Hepatocyte (in vitro differentiated cells): ENCODE data around the gene RBP7. TPM values are rescaled to one million over a fixed set of nuclear protein-coding genes. Genes with fewer than 3 reads are reported as not detected.
"Not testable (repeated sequence)": the region's sequence is repeated elsewhere in the genome, so short reads cannot be mapped to it uniquely, and the experiment has no call there.

Experiments used
- DNase-seq: peaks from one replicate; pipeline ENCODE4 v3.0.0-alpha.2; 2016; ENCODE audit warnings: low spot score
- H2AFZ ChIP-seq: fragments of 200-600 bp; sonication (generic); 2 replicates; pipeline ENCODE4 v1.6.0; 2016; ENCODE audit warnings: antibody characterized with exemption, mild to moderate bottlenecking
- H3K27ac ChIP-seq: fragments of 200-600 bp; sonication (generic); 2 replicates; pipeline ENCODE4 v1.5.1; 2016; ENCODE audit warnings: mild to moderate bottlenecking
- H3K27me3 ChIP-seq: fragments of 200-600 bp; sonication (generic); 2 replicates; pipeline ENCODE4 v1.6.1; 2016
- H3K36me3 ChIP-seq: fragments of 200-600 bp; sonication (generic); replicated peaks from 2 replicates; pipeline ENCODE4 v1.5.1; 2016; ENCODE audit warnings: low read depth; ENCODE audit not compliant: insufficient read depth
- H3K4me1 ChIP-seq: fragments of 200-600 bp; sonication (generic); 2 replicates; pipeline ENCODE4 v1.5.1; 2016; ENCODE audit warnings: mild to moderate bottlenecking, moderate library complexity; ENCODE audit not compliant: insufficient read depth
- H3K4me2 ChIP-seq: fragments of 200-600 bp; sonication (generic); 2 replicates; pipeline ENCODE4 v1.6.0; 2016
- H3K4me3 ChIP-seq: fragments of 200-600 bp; sonication (generic); 2 replicates; pipeline ENCODE4 v1.5.1; 2016; ENCODE audit warnings: mild to moderate bottlenecking
- H3K79me2 ChIP-seq: fragments of 200-600 bp; sonication (generic); 2 replicates; pipeline ENCODE4 v1.6.0; 2017; ENCODE audit warnings: mild to moderate bottlenecking
- H3K9me2 ChIP-seq: fragments of 200-600 bp; sonication (generic); replicated peaks from 2 replicates; pipeline ENCODE4 v1.6.0; 2017; ENCODE audit warnings: mild to moderate bottlenecking; ENCODE audit not compliant: insufficient read depth
- H3K9me3 ChIP-seq: fragments of 200-600 bp; sonication (generic); 2 replicates; pipeline ENCODE4 v1.5.1; 2016; ENCODE audit warnings: low read depth, mild to moderate bottlenecking
- H4K20me1 ChIP-seq: fragments of 200-600 bp; sonication (generic); 2 replicates; pipeline ENCODE4 v1.6.0; 2016; ENCODE audit warnings: mild to moderate bottlenecking; ENCODE audit not compliant: insufficient read depth, poor library complexity, severe bottlenecking
- EZH2 ChIP-seq: fragments of 200-600 bp; sonication (generic); IDR thresholded peaks from 2 replicates; pipeline ENCODE4 v1.6.1; 2016; ENCODE audit warnings: antibody characterized with exemption, mild to moderate bottlenecking, borderline replicate concordance
- EZH2phosphoT487 ChIP-seq: fragments of 200-600 bp; sonication (generic); IDR thresholded peaks from one replicate; pipeline ENCODE4 v1.6.1; 2018; ENCODE audit warnings: antibody characterized with exemption, mild to moderate bottlenecking, low read depth, moderate library complexity; ENCODE audit not compliant: unreplicated experiment, severe bottlenecking
- WGBS: methylation state at CpG from one replicate; pipeline ENCODE4 v1.1.6; 2016; ENCODE audit warnings: low lambda C conversion rate; ENCODE audit errors: missing lambda C conversion rate; 5-methylcytosine and 5-hydroxymethylcytosine counted together
- polyA plus RNA-seq: library from polyadenylated mRNA; unstranded; fragments of >200 nt; fragmentation: Nextera tagmentation; extraction: Ambion mirVana; gene quantifications from 2 replicates; pipeline ENCODE4 v1.2.1, GENCODE V29; 2016
- total RNA-seq: library from RNA; depleted of rRNA; stranded (reverse); fragments of >200 nt; gene quantifications from 2 replicates; pipeline ENCODE4 v1.2.3, GENCODE V29; 2014
- TF ChIP-seq, protein P1 (sequence below): fragments of 200-600 bp; sonication (generic); IDR thresholded peaks from 2 replicates; pipeline ENCODE4 v1.5.1; 2016; ENCODE audit warnings: antibody characterized with exemption, mild to moderate bottlenecking; ENCODE audit not compliant: poor library complexity

RBP7 gene
- total and polyA plus RNA-seq, 2 experiments from 2014 or later = 0.25 to 0.50 TPM

DNA sequence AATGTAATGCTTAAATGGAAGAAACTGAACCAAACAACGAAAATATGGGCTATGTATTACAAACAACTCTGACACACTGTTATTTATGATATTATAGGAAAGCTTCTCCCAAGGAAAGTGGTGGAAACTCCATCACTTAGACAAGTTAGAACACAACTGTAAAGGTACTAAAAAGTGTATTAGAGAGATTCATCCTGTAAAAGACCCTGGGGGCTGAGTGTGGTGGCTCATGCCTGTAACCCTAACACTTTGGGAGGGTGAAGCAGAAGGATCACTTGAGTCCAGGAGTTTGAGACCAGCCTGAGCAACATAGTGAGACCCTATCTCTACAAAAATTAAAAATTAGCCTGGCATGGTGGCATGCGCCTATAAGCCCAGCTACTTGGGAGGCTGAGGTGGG is 28.3 kb downstream of the RBP7 start:
- no peak for DNase-seq
- no peak overlapping the region for H3K4me3 ChIP-seq
- H3K9me3 ChIP-seq = no peaks in the 10 kb centered on the region
- no peaks in the 10 kb centered on the region for H3K79me2 ChIP-seq
- no peaks in the 10 kb centered on the region for H3K27me3 ChIP-seq
- no peaks in the 10 kb centered on the region for H3K36me3 ChIP-seq
- H3K4me2 ChIP-seq = no peak overlapping the region
- no peaks in the 10 kb centered on the region for H3K4me1 ChIP-seq
- no peak overlapping the region for H3K27ac ChIP-seq
- TF ChIP-seq EZH2phosphoT487 (no peak), EZH2 (no peak)
- TF ChIP-seq, protein P1, sequence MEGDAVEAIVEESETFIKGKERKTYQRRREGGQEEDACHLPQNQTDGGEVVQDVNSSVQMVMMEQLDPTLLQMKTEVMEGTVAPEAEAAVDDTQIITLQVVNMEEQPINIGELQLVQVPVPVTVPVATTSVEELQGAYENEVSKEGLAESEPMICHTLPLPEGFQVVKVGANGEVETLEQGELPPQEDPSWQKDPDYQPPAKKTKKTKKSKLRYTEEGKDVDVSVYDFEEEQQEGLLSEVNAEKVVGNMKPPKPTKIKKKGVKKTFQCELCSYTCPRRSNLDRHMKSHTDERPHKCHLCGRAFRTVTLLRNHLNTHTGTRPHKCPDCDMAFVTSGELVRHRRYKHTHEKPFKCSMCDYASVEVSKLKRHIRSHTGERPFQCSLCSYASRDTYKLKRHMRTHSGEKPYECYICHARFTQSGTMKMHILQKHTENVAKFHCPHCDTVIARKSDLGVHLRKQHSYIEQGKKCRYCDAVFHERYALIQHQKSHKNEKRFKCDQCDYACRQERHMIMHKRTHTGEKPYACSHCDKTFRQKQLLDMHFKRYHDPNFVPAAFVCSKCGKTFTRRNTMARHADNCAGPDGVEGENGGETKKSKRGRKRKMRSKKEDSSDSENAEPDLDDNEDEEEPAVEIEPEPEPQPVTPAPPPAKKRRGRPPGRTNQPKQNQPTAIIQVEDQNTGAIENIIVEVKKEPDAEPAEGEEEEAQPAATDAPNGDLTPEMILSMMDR = no peak
- no peaks in the 10 kb centered on the region for H4K20me1 ChIP-seq
- H2AFZ ChIP-seq = no peak overlapping the region
- 98% methylated on average over 2 of the region's 2 CpGs for WGBS
- no peaks in the 10 kb centered on the region for H3K9me2 ChIP-seq

DNA sequence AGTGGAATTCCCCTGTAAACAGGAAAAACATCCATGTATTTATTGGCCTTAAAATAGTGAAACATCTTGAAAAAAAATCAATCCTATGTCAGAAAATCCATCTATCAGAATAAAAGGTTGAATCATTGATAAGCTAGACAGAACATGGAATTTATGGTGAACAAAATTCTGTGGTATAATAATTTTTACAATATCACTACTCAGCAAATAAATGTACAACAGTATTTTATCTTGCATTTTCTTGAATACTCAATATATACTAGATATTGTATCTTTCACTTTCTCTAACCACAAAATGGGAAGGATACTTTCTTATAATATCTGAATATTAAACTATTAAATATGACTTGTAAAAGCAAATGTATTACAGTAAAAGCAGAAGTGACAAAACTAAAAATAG is 30.0 kb downstream of the RBP7 start:
- Histone ChIP-seq H3K36me3 (no peaks in the 10 kb centered on the region), H3K27ac (no peak overlapping the region), H3K4me2 (no peak overlapping the region), H3K27me3 (no peaks in the 10 kb centered on the region), H3K9me3 (no peaks in the 10 kb centered on the region), H2AFZ (no peak overlapping the region), H3K9me2 (no peaks in the 10 kb centered on the region), H3K4me3 (no peak overlapping the region), H3K79me2 (no peaks in the 10 kb centered on the region), H3K4me1 (no peaks in the 10 kb centered on the region), H4K20me1 (no peaks in the 10 kb centered on the region)
- no peak for DNase-seq
- TF ChIP-seq EZH2 (no peak), EZH2phosphoT487 (no peak)
- TF ChIP-seq, protein P1 = no peak

DNA sequence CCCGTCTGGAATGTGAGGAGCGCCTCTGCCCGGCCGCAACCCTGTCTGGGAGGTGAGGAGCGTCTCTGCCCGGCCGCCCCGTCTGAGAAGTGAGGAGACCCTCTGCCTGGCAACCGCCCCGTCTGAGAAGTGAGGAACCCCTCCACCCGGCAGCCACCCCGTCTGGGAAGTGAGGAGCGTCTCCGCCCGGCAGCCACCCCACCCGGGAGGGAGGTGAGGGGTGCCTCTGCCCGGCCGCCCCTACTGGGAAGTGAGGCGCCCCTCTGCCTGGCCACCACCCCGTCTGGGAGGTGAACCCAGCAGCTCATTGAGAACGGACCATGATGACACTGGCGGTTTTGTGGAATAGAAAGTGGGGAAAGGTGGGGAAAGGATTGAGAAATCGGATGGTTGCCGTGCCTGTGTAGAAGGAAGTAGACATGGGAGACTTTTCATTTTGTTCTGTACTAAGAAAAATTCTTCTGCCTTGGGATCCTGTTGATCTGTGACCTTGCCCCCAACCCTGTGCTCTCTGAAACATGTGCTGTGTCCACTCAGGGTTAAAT is 32.0 kb downstream of the RBP7 start:
- not testable (repeated sequence) for H3K9me2 ChIP-seq, H3K4me2 ChIP-seq, H3K27me3 ChIP-seq, H2AFZ ChIP-seq, H3K27ac ChIP-seq, H3K79me2 ChIP-seq, H4K20me1 ChIP-seq, H3K36me3 ChIP-seq, H3K4me1 ChIP-seq, DNase-seq, H3K9me3 ChIP-seq, H3K4me3 ChIP-seq
- WGBS = 97% methylated on average over 14 of the region's 24 CpGs

DNA sequence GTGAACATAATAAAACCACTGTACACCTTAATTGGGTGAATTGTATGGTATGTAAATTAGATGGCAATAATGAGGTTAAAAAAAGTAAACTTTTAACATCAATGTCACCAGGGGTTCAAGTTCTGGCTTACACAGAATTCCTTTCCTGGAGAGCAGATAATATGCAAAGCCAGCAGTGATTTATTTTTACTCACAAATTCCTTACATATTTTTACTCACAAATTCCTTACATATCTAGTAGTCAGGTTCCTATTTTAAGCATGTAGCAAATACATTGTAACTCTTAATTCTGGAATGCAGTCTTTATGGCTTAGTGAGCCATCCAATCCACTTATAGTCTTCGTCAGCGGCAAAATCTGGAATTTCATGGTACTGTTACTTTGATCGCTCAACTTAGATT is 34.4 kb downstream of the RBP7 start:
- no peak overlapping the region for H3K4me3 ChIP-seq
- no peaks in the 10 kb centered on the region for H3K27me3 ChIP-seq
- peaks cover 28% of the 10 kb centered on the region for H3K79me2 ChIP-seq
- H3K4me1 ChIP-seq = peaks cover 4% of the 10 kb centered on the region
- 69% methylated on average over 3 of the region's 3 CpGs for WGBS
- H2AFZ ChIP-seq = no peak overlapping the region
- no peak overlapping the region for H3K27ac ChIP-seq
- H3K9me3 ChIP-seq = no peaks in the 10 kb centered on the region
- H4K20me1 ChIP-seq = no peaks in the 10 kb centered on the region
- DNase-seq = no peak
- H3K4me2 ChIP-seq = no peak overlapping the region
- no peaks in the 10 kb centered on the region for H3K9me2 ChIP-seq
- H3K36me3 ChIP-seq = no peaks in the 10 kb centered on the region
- TF ChIP-seq, protein P1 = no peak
- TF ChIP-seq EZH2 (no peak), EZH2phosphoT487 (no peak)
